Loucy (cell line): Measurements from ENCODE around the gene RALGPS1.

ENCODE experiments used
- H2AFZ ChIP-seq: fragments of 200-600 bp; sonication (generic); 2 replicates; pipeline ENCODE4 v1.6.0; 2016; ENCODE audit warnings: antibody characterized with exemption, mild to moderate bottlenecking, low read length, moderate library complexity
- H3F3A ChIP-seq: fragments of 200-600 bp; 2 replicates; pipeline ENCODE4 v1.6.0; 2016; ENCODE audit warnings: antibody characterized with exemption, low read depth, mild to moderate bottlenecking
- H3K27me3 ChIP-seq: fragments of 200-600 bp; sonication (generic); 2 replicates; pipeline ENCODE4 v1.6.1; 2014; ENCODE audit warnings: low read length, mild to moderate bottlenecking; ENCODE audit not compliant: insufficient read depth, poor library complexity, severe bottlenecking
- H3K36me3 ChIP-seq: fragments of 200-600 bp; sonication (generic); 2 replicates; pipeline ENCODE4 v1.6.1; 2016; ENCODE audit warnings: low read length; ENCODE audit not compliant: insufficient read depth
- H3K4me1 ChIP-seq: fragments of 200-600 bp; sonication (generic); 2 replicates; pipeline ENCODE4 v1.5.1; 2014; ENCODE audit warnings: low read length, mild to moderate bottlenecking; ENCODE audit not compliant: insufficient read depth, poor library complexity, severe bottlenecking
- H3K4me2 ChIP-seq: fragments of 200-600 bp; sonication (generic); 2 replicates; pipeline ENCODE4 v1.6.0; 2014; ENCODE audit warnings: antibody characterized with exemption, low read length, low read depth, mild to moderate bottlenecking; ENCODE audit not compliant: poor library complexity, severe bottlenecking
- H3K4me3 ChIP-seq: fragments of 200-600 bp; sonication (generic); 2 replicates; pipeline ENCODE4 v1.5.1; 2014; ENCODE audit warnings: low read length, mild to moderate bottlenecking, mixed read lengths; ENCODE audit not compliant: poor library complexity, severe bottlenecking
- H3K79me2 ChIP-seq: fragments of 200-600 bp; sonication (generic); 2 replicates; pipeline ENCODE4 v1.6.1; 2014; ENCODE audit warnings: low read length; ENCODE audit not compliant: insufficient read depth
- H3K9ac ChIP-seq: fragments of 200-600 bp; sonication (generic); 2 replicates; pipeline ENCODE4 v1.6.0; 2014; ENCODE audit warnings: mild to moderate bottlenecking, low read depth, low read length, moderate library complexity; ENCODE audit not compliant: poor library complexity, severe bottlenecking
- H3K9me2 ChIP-seq: fragments of 200-600 bp; sonication (generic); replicated peaks from 2 replicates; pipeline ENCODE4 v1.6.1; 2016; ENCODE audit warnings: low read depth, low read length, mixed read lengths
- H3K9me3 ChIP-seq: fragments of 200-600 bp; sonication (generic); 2 replicates; pipeline ENCODE4 v1.6.1; 2014; ENCODE audit warnings: mild to moderate bottlenecking, antibody characterized with exemption, low read length, low read depth; ENCODE audit not compliant: insufficient read depth
- H4K20me1 ChIP-seq: fragments of 200-600 bp; sonication (generic); 2 replicates; pipeline ENCODE4 v1.6.0; 2014; ENCODE audit warnings: antibody characterized with exemption, low read length, mild to moderate bottlenecking; ENCODE audit not compliant: insufficient read depth, poor library complexity, severe bottlenecking
- CTCF ChIP-seq: fragments of 200-600 bp; sonication (generic); conservative IDR thresholded peaks from 2 replicates; pipeline ENCODE4 v1.5.1; 2014; ENCODE audit warnings: mild to moderate bottlenecking, antibody characterized with exemption, low read length
- EZH2phosphoT487 ChIP-seq: fragments of 200-600 bp; IDR thresholded peaks from 2 replicates; pipeline ENCODE4 v1.6.1; 2018; ENCODE audit warnings: antibody characterized with exemption, mild to moderate bottlenecking, moderate library complexity, borderline replicate concordance

The RALGPS1 gene

GRCh38 chr9:126877418-126877817 lies 37.2 kb upstream of the RALGPS1 start:
- Histone ChIP-seq H4K20me1 (peaks cover 6% of the 10 kb centered on the region), H3K79me2 (0 out of 2 replicates have a peak, but pooled peaks cover 3% of the 10 kb centered on the region)
- TF ChIP-seq CTCF: no peak
- no peak for TF ChIP-seq EZH2phosphoT487

GRCh38 chr9:126879288-126879687 lies 35.3 kb upstream of the RALGPS1 start:
- Histone ChIP-seq H2AFZ (no peak overlapping the region), H3K4me3 (no peak overlapping the region), H3K79me2 (0 out of 2 replicates have a peak, but pooled peaks cover 3% of the 10 kb centered on the region), H3K27me3 (no peaks in the 10 kb centered on the region), H3K9me3 (no peaks in the 10 kb centered on the region), H3K9me2 (no peaks in the 10 kb centered on the region), H3K9ac (no peak overlapping the region), H3K4me2 (no peak overlapping the region), H4K20me1 (no peaks in the 10 kb centered on the region), H3K4me1 (peaks cover 9% of the 10 kb centered on the region), H3F3A (0 out of 2 replicates have a peak, but pooled peaks cover 3% of the 10 kb centered on the region), H3K36me3 (peaks cover 45% of the 10 kb centered on the region; the same call in 1 of the 2 replicates)
- no peak for TF ChIP-seq EZH2phosphoT487
- no peak for TF ChIP-seq CTCF

More at GRCh38 chr9:126877418-126877817, 37.2 kb upstream of the RALGPS1 start:
- no peaks in the 10 kb centered on the region for H3K27me3 ChIP-seq
- H3K4me3 ChIP-seq: no peak overlapping the region
- H3K9me3 ChIP-seq: no peaks in the 10 kb centered on the region
- H3K9me2 ChIP-seq: no peaks in the 10 kb centered on the region
- peaks cover 16% of the 10 kb centered on the region for H3K4me1 ChIP-seq
- no peak overlapping the region for H2AFZ ChIP-seq
- peaks cover 31% of the 10 kb centered on the region; the same call in 1 of the 2 replicates for H3K36me3 ChIP-seq
- H3K9ac ChIP-seq: no peak overlapping the region
- H3K4me2 ChIP-seq: no peak overlapping the region
- 0 out of 2 replicates have a peak, but pooled peaks cover 3% of the 10 kb centered on the region for H3F3A ChIP-seq

- no peak for TF ChIP-seq CTCF
- TF ChIP-seq EZH2phosphoT487: no peak
- peaks cover 45% of the 10 kb centered on the region; the same call in 1 of the 2 replicates for H3K36me3 ChIP-seq
- no peaks in the 10 kb centered on the region for H4K20me1 ChIP-seq
Measured at GRCh38 chr9:126880226-126880946, 34.2 kb upstream of the RALGPS1 start.

More at GRCh38 chr9:126880226-126880946, 34.2 kb upstream of the RALGPS1 start:
- Histone ChIP-seq H3K4me2 (no peak overlapping the region), H3K9ac (no peak overlapping the region), H3F3A (0 out of 2 replicates have a peak, but pooled peaks cover 3% of the 10 kb centered on the region), H2AFZ (no peak overlapping the region), H3K79me2 (0 out of 2 replicates have a peak, but pooled peaks cover 3% of the 10 kb centered on the region), H3K9me3 (no peaks in the 10 kb centered on the region), H3K27me3 (no peaks in the 10 kb centered on the region), H3K9me2 (no peaks in the 10 kb centered on the region), H3K4me1 (peaks cover 4% of the 10 kb centered on the region), H3K4me3 (no peak overlapping the region)
